Daoy (cell line): ENCODE measurements around the gene ZNF366. TPM values are rescaled to one million over a fixed set of nuclear protein-coding genes. Genes with fewer than 3 reads are reported as not detected.

ENCODE experiments used
- DNase-seq: peaks from one replicate; pipeline ENCODE4 v3.0.0-alpha.2; 2015; ENCODE audit warnings: low read depth
- total RNA-seq: library from RNA; depleted of rRNA; stranded (reverse); fragments of >200 nt; shearing (Covaris generic); gene quantifications from 2 replicates; pipeline ENCODE4 v1.2.3, GENCODE V29; 2014

The ZNF366 gene
- total RNA-seq, 1 experiment from 2014 or later = not detected

- peak; percentile 54 for DNase-seq
Measured at GRCh38 chr5:72465601-72466563, 41.3 kb downstream of the ZNF366 start.

GRCh38 chr5:72465066-72465465 is 42.1 kb downstream of the ZNF366 start:
- no peak for DNase-seq

DNA sequence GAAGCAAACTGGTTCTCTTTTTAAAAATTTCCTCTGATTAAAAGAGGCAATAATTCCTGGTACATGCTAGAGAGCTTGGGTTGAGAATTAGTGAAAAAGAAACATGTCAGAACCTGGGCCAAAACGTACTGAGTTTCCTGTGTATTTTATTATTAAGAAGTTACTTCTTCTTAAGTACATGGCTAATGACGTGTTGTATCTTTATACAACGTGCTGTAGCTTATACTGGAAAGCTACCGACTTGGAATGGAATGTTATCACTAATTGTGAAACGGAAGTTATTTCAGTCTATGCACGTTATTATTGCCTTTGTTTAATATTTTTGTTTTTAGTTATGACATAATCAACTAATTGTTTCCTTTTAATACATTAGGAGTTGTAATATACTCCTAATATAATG is 43.1 kb downstream of the ZNF366 start:
- DNase-seq = no peak

GRCh38 chr5:72463449-72464052 is 43.7 kb downstream of the ZNF366 start:
- no peak for DNase-seq

DNA sequence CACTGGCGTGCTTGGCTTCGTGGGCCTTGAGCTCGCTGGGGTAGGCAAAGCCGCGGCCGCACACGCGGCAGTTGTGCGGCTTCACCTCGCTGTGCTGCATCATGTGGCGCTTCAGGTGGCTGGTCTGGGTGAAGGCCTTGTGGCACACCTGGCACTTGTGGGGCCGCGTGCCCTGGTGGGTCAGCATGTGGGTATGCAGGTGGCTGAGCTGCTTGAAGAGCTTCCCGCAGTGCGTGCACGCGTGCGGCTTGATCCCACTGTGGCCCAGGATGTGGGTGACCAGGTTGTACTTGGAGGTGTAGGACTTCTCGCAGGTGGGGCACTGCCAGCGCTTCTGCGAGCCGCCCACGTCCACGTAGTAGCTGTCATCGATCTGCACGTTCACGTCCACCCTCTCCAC is 46.8 kb downstream of the ZNF366 start:
- DNase-seq = no peak

- no peak for DNase-seq
Measured at GRCh38 chr5:72459913-72460312, 47.3 kb downstream of the ZNF366 start.

DNA sequence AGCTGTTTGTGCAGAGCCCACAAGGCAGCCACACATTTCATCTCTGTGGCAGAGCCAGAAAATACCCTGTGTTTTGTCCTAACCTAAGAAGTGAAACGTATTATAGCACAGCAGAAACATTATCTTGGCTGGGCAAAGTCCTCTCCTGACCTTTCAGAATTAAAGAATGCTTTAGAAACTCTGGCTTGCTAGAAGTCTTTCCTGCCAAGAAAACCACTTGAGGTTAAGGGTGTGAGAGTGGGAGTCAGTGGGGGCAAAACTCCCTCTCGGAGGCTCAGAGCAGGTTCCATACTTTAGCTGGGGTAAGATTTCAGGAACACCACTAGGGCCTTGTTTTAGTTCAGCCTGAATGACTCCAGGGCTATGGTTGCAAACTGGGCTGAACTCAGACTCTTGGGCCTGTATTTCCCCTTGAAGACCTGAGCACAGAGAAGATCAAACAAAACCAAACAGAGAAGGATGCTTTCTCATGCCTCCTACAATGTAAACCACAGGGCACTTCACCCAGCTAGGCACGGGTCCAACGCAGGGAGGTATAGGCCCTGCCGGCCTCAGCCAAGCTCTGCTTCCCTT is 48.0 kb downstream of the ZNF366 start:
- peak; percentile 54 for DNase-seq

GRCh38 chr5:72458407-72458806 is 48.8 kb downstream of the ZNF366 start:
- DNase-seq = no peak

- DNase-seq = no peak
Measured at GRCh38 chr5:72457491-72457890, 49.7 kb downstream of the ZNF366 start.

DNA sequence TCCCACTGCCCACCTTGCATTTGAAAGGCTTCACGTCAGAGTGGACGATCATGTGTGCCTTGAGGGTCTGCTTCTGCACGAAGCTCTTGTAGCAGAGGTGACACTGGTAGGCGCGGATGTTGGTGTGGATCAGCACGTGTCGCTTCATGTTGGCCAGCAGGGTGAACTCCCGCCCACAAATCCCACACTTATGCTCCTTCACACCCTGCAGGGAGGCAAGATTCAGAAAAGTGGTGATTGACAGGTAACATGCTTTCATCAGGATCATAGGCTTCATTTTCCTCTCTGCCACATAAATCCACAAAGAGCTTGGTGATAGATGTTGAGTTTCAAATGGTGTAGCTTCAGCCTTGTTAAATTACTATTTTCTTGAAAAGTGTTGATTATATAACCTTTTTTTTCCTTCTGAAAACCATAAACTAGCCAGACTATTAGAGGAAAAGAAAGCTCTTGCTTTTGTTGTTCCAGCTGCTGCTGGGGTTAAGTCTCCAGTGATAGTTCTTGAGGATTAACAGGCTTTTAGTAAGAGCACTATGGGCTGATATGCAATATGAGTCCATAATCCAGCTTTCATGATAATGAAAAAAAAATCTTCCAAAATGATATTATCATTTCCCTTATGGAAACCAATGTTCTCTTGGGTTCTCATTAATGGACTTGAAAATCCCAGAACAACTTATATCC is 50.7 kb downstream of the ZNF366 start:
- DNase-seq = no peak

GRCh38 chr5:72455476-72455875 is 51.7 kb downstream of the ZNF366 start:
- no peak for DNase-seq

GRCh38 chr5:72454996-72455395 is 52.2 kb downstream of the ZNF366 start:
- no peak for DNase-seq

- no peak for DNase-seq
Measured at GRCh38 chr5:72453246-72453775, 53.9 kb downstream of the ZNF366 start.

- DNase-seq = peak; percentile 66
Measured at GRCh38 chr5:72452515-72453245, 54.5 kb downstream of the ZNF366 start.

- peak; percentile 54 for DNase-seq
Measured at GRCh38 chr5:72451741-72452505, 55.3 kb downstream of the ZNF366 start.

- DNase-seq = no peak
Measured at GRCh38 chr5:72448368-72448767, 58.8 kb downstream of the ZNF366 start.

DNA sequence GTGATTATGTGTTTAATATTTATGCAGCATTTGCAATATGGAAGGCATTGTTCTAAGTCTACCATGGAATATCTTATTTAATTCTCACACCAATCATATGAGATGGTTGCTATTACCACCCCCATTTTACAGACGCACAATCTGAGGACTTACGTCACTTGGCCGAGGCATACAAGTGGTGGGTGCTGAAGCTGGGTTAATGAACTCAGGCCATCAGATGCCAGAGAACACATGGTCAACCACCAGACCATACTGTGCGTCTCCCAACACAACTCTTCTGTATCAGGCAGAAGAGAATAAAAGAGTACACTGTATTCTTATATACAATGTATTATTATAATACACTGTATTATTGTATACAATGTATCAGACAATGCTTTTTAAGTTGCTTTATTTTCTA is 59.5 kb downstream of the ZNF366 start:
- DNase-seq = no peak

GRCh38 chr5:72445969-72446368 is 61.2 kb downstream of the ZNF366 start:
- no peak for DNase-seq

DNA sequence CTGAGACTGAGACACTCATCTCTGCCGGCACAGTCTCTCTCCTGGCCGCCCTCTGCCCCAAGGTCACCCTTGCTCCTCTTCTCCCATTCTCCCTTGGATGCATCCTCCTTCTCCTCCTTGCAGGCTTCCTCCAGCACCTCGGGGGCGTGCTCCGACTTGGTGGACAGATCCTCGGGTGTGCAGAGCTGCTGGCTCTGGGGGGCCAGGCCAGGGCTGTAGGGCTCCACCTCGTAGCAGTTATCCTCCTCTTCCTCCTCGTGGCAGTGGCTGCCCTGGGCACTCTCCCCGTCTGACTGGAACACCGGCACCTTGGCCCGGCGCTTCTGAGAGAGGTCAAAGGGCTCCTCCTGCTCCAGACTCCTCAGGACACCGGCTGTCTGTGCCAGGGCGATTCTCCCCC is 63.3 kb downstream of the ZNF366 start:
- no peak for DNase-seq

DNA sequence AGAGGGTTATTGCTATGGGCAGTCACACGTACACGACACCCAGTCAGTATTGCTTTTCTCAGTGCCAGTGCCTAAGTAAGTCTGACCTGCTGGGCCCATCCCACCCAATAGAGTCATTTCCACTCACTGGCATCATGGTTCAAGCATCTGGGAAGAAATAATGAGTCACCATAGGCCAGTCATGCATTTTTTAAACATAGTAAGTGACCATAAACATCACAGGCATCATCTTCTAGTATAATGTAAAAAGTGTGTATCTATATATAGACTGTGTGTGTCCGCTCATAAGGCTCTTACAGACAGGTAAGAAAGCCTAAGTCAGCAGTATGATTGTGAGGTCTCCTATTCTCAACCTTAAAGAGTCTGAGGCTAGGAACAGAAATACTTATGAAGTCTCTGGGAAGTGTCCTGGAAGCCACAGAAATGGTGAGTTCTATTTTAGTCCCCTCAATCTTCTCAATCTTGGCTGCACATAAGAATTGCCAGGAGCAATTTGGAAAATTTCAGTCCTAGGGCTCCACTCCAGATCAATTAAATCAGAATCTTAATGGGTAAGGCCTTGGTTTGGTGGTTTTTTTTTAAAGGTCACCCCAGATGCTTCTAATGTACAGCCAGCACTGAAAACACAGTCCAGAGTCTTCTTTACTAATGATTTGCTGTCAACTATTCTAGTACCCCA is 65.2 kb downstream of the ZNF366 start:
- peak; percentile 89 for DNase-seq
